OCI-LY1 (cell line): ENCODE measurements around the gene CCDC198.

Experiments
- H2AFZ ChIP-seq: fragments of 200-600 bp; sonication (generic), shearing (Covaris generic); 2 replicates; pipeline ENCODE4 v1.6.0; 2014; ENCODE audit warnings: antibody characterized with exemption, mild to moderate bottlenecking, low read length
- H3F3A ChIP-seq: fragments of 200-600 bp; sonication (generic), shearing (Covaris generic); 2 replicates; pipeline ENCODE4 v1.6.0; 2014; ENCODE audit warnings: mild to moderate bottlenecking, antibody characterized with exemption, low read length, moderate library complexity; ENCODE audit not compliant: insufficient read depth
- H3K27ac ChIP-seq: fragments of 200-600 bp; sonication (generic); 2 replicates; pipeline ENCODE4 v1.5.1; 2014; ENCODE audit warnings: low read length, mixed run types, mild to moderate bottlenecking, low read depth; ENCODE audit not compliant: poor library complexity, severe bottlenecking
- H3K27me3 ChIP-seq: fragments of 200-600 bp; sonication (generic); 2 replicates; pipeline ENCODE4 v1.6.0; 2014; ENCODE audit warnings: antibody characterized with exemption, mild to moderate bottlenecking, low read length, moderate library complexity; ENCODE audit not compliant: insufficient read depth
- H3K36me3 ChIP-seq: fragments of 200-600 bp; sonication (generic); 2 replicates; pipeline ENCODE4 v1.6.1; 2014; ENCODE audit warnings: mild to moderate bottlenecking, antibody characterized with exemption, low read length, moderate library complexity, mixed read lengths; ENCODE audit not compliant: insufficient read depth
- H3K4me1 ChIP-seq: fragments of 200-600 bp; sonication (generic); 2 replicates; pipeline ENCODE4 v1.5.1; 2014; ENCODE audit warnings: mild to moderate bottlenecking, low read length, moderate library complexity; ENCODE audit not compliant: insufficient read depth, severe bottlenecking
- H3K4me2 ChIP-seq: fragments of 200-600 bp; sonication (generic), shearing (Covaris generic); 2 replicates; pipeline ENCODE4 v1.6.1; 2014; ENCODE audit warnings: low read length
- H3K4me3 ChIP-seq: fragments of 200-600 bp; sonication (generic); 2 replicates; pipeline ENCODE4 v1.5.1; 2014; ENCODE audit warnings: low read length, low read depth, mild to moderate bottlenecking, mixed read lengths; ENCODE audit not compliant: poor library complexity, severe bottlenecking
- H3K79me2 ChIP-seq: fragments of 200-600 bp; shearing (Covaris generic); 2 replicates; pipeline ENCODE4 v1.6.1; 2016; ENCODE audit warnings: mixed run types, low read length, mixed read lengths; ENCODE audit not compliant: insufficient read depth
- H3K9ac ChIP-seq: fragments of 200-600 bp; sonication (generic), shearing (Covaris generic); 2 replicates; pipeline ENCODE4 v1.6.1; 2014; ENCODE audit warnings: mild to moderate bottlenecking, low read length, mixed read lengths
- H3K9me2 ChIP-seq: fragments of 200-600 bp; sonication (generic), shearing (Covaris generic); 2 replicates; pipeline ENCODE4 v1.6.1; 2014; ENCODE audit warnings: low read depth, mild to moderate bottlenecking, low read length, mixed read lengths
- H3K9me3 ChIP-seq: fragments of 200-600 bp; shearing (Covaris generic); 2 replicates; pipeline ENCODE4 v1.6.1; 2014; ENCODE audit warnings: low read length, mixed read lengths
- H4K20me1 ChIP-seq: fragments of 200-600 bp; sonication (generic), shearing (Covaris generic); 2 replicates; pipeline ENCODE4 v1.6.0; 2016; ENCODE audit warnings: mild to moderate bottlenecking, low read length; ENCODE audit not compliant: insufficient read depth
- CTCF ChIP-seq: fragments of 200-600 bp; sonication (generic), shearing (Covaris generic); IDR thresholded peaks from 2 replicates; pipeline ENCODE4 v1.5.1; 2017; ENCODE audit warnings: mild to moderate bottlenecking, antibody characterized with exemption, low read length, moderate library complexity, mixed read lengths
- EZH2 ChIP-seq: fragments of 200-600 bp; sonication (generic), shearing (Covaris generic); IDR thresholded peaks from 2 replicates; pipeline ENCODE4 v1.8.0; 2017; ENCODE audit warnings: borderline replicate concordance, mixed run types, mild to moderate bottlenecking, antibody characterized with exemption, low read length, moderate library complexity, mixed read lengths

Gene CCDC198

GRCh38 chr14:57498659-57499058 lies 5.0 kb upstream of the CCDC198 start:
- Histone ChIP-seq H3K27ac (no peak overlapping the region), H3K27me3 (no peaks in the 10 kb centered on the region), H3K4me2 (no peak overlapping the region), H4K20me1 (no peaks in the 10 kb centered on the region), H3K4me1 (no peaks in the 10 kb centered on the region), H3K9ac (no peak overlapping the region), H3K9me3 (no peaks in the 10 kb centered on the region), H3K4me3 (no peak overlapping the region), H2AFZ (no peak overlapping the region), H3K79me2 (no peaks in the 10 kb centered on the region), H3K9me2 (no peaks in the 10 kb centered on the region), H3F3A (no peaks in the 10 kb centered on the region), H3K36me3 (no peaks in the 10 kb centered on the region)
- TF ChIP-seq CTCF, result no peak
- no peak for TF ChIP-seq EZH2

GRCh38 chr14:57498035-57498434 lies 4.4 kb upstream of the CCDC198 start:
- Histone ChIP-seq H3K79me2 (no peaks in the 10 kb centered on the region), H3K36me3 (no peaks in the 10 kb centered on the region), H3K9ac (no peak overlapping the region), H3K9me3 (no peaks in the 10 kb centered on the region), H4K20me1 (no peaks in the 10 kb centered on the region), H3F3A (no peaks in the 10 kb centered on the region), H3K4me3 (no peak overlapping the region), H3K4me2 (no peak overlapping the region), H3K27me3 (no peaks in the 10 kb centered on the region), H3K4me1 (no peaks in the 10 kb centered on the region), H2AFZ (no peak overlapping the region), H3K9me2 (no peaks in the 10 kb centered on the region), H3K27ac (no peak overlapping the region)
- TF ChIP-seq EZH2 (no peak), CTCF (no peak)

- no peak overlapping the region for H3K4me3 ChIP-seq
- H3K79me2 ChIP-seq, result no peaks in the 10 kb centered on the region
- no peak overlapping the region for H3K9ac ChIP-seq
- no peak overlapping the region for H2AFZ ChIP-seq
- TF ChIP-seq CTCF, result no peak
- TF ChIP-seq EZH2, result no peak
- H3K4me1 ChIP-seq, result no peaks in the 10 kb centered on the region
- no peaks in the 10 kb centered on the region for H3F3A ChIP-seq
- no peaks in the 10 kb centered on the region for H3K9me2 ChIP-seq
- H3K36me3 ChIP-seq, result no peaks in the 10 kb centered on the region
- H4K20me1 ChIP-seq, result no peaks in the 10 kb centered on the region
- H3K27me3 ChIP-seq, result no peaks in the 10 kb centered on the region
- no peaks in the 10 kb centered on the region for H3K9me3 ChIP-seq
- H3K27ac ChIP-seq, result no peak overlapping the region
- H3K4me2 ChIP-seq, result no peak overlapping the region
Observed at GRCh38 chr14:57495416-57495815, 1.8 kb upstream of the CCDC198 start.
